Measurements from ENCODE around the gene CCNJ.
"Not testable (repeated sequence)": the region's sequence is repeated elsewhere in the genome, so short reads cannot be mapped to it uniquely, and the experiment has no call there.

CCNJ gene
- 10.4 to 15.0 reads per million in 2 donors for total RNA-seq

GRCh38 chr10:96043033-96043892 is at the start of gene CCNJ:
Gene CCNJ (plus strand): TSS chr10:96043583. CDS start chr10:96044394, 811 bp downstream.
- DNase-seq, result peak; percentile 69

GRCh38 chr10:95994376-95994775 is 49.0 kb upstream of the CCNJ start:
- DNase-seq, result not testable (repeated sequence)

GRCh38 chr10:95998255-95998784 is 45.1 kb upstream of the CCNJ start:
- no peak for DNase-seq

GRCh38 chr10:96013956-96014355 is 29.4 kb upstream of the CCNJ start:
- no peak for DNase-seq

- DNase-seq, result no peak
Measured at GRCh38 chr10:96014473-96015102, 28.8 kb upstream of the CCNJ start.

GRCh38 chr10:96017191-96017687 is 26.1 kb upstream of the CCNJ start:
- DNase-seq, result no peak

- DNase-seq, result no peak
Measured at GRCh38 chr10:96021332-96021731, 22.1 kb upstream of the CCNJ start.

- no peak for DNase-seq
Measured at GRCh38 chr10:96022739-96023138, 20.6 kb upstream of the CCNJ start.

- no peak for DNase-seq
Measured at GRCh38 chr10:96023168-96023567, 20.2 kb upstream of the CCNJ start.

- no peak for DNase-seq
Measured at GRCh38 chr10:96025566-96025965, 17.8 kb upstream of the CCNJ start.

GRCh38 chr10:96034625-96035024 is 8.8 kb upstream of the CCNJ start:
- no peak for DNase-seq

GRCh38 chr10:96038476-96039387 is 4.7 kb upstream of the CCNJ start:
- no peak for DNase-seq

GRCh38 chr10:96041146-96041545 is 2.2 kb upstream of the CCNJ start:
- no peak for DNase-seq

- peak; percentile 27 for DNase-seq
Measured at GRCh38 chr10:96043893-96044715, 721 bp downstream of the CCNJ start.

- DNase-seq, result no peak
Measured at GRCh38 chr10:96044736-96045135, 1.4 kb downstream of the CCNJ start.

- DNase-seq, result no peak
Measured at GRCh38 chr10:96046546-96046945, 3.2 kb downstream of the CCNJ start.

- DNase-seq, result no peak
Measured at GRCh38 chr10:96047004-96047649, 3.7 kb downstream of the CCNJ start.

- not testable (repeated sequence) for DNase-seq
Measured at GRCh38 chr10:96047925-96048324, 4.5 kb downstream of the CCNJ start.

GRCh38 chr10:96049340-96049739 is 6.0 kb downstream of the CCNJ start:
- DNase-seq, result no peak

- DNase-seq, result no peak
Measured at GRCh38 chr10:96053985-96054384, 10.6 kb downstream of the CCNJ start.

- DNase-seq, result no peak
Measured at GRCh38 chr10:96056787-96057186, 13.4 kb downstream of the CCNJ start.

Measured in T-helper 9 cell (primary cell).